H9 (cell line): Measurements from ENCODE around the gene CNRIP1. TPM values are rescaled to one million over a fixed set of nuclear protein-coding genes. Genes with fewer than 3 reads are reported as not detected.

Experiments used
- DNase-seq: peaks from one replicate; pipeline ENCODE4 v3.0.0-alpha.2; 2017
- H2AFZ ChIP-seq: one replicate; pipeline ENCODE4 v1.6.1; 2013; ENCODE audit warnings: mild to moderate bottlenecking, low read length, control low read depth, moderate library complexity
- H2AK5ac ChIP-seq: 2 replicates; pipeline ENCODE4 v1.6.1; 2013; ENCODE audit warnings: low read length, control low read depth, mixed read lengths; ENCODE audit not compliant: insufficient read length
- H2BK120ac ChIP-seq: one replicate; pipeline ENCODE4 v1.6.1; 2013; ENCODE audit warnings: low read depth, mild to moderate bottlenecking, low read length, control low read depth, inconsistent platforms; ENCODE audit not compliant: poor library complexity, severe bottlenecking
- H2BK12ac ChIP-seq: 2 replicates; pipeline ENCODE4 v1.6.1; 2013; ENCODE audit warnings: low read length, control low read depth, mixed read lengths, low read depth; ENCODE audit not compliant: insufficient read length
- H2BK15ac ChIP-seq: 2 replicates; pipeline ENCODE4 v1.6.1; 2013; ENCODE audit warnings: low read depth, low read length, control low read depth
- H2BK20ac ChIP-seq: one replicate; pipeline ENCODE4 v1.6.1; 2013; ENCODE audit warnings: low read depth, mild to moderate bottlenecking, low read length, control low read depth, inconsistent platforms; ENCODE audit not compliant: poor library complexity, severe bottlenecking
- H2BK5ac ChIP-seq: 2 replicates; pipeline ENCODE4 v1.6.1; 2013; ENCODE audit warnings: low read length, control low read depth, mixed read lengths; ENCODE audit not compliant: insufficient read length
- H3K14ac ChIP-seq: 2 replicates; pipeline ENCODE4 v1.6.1; 2013; ENCODE audit warnings: low read length, control low read depth; ENCODE audit not compliant: insufficient read depth
- H3K18ac ChIP-seq: 2 replicates; pipeline ENCODE4 v1.6.1; 2013; ENCODE audit warnings: low read depth, mild to moderate bottlenecking, mixed read lengths, low read length, control low read depth; ENCODE audit not compliant: insufficient read length
- H3K23ac ChIP-seq: 2 replicates; pipeline ENCODE4 v1.6.1; 2013; ENCODE audit warnings: low read length, control low read depth, mixed read lengths, low read depth; ENCODE audit not compliant: insufficient read length
- H3K23me2 ChIP-seq: 2 replicates; pipeline ENCODE4 v1.6.1; 2013; ENCODE audit warnings: low read depth, mild to moderate bottlenecking, mixed read lengths, low read length, control low read depth; ENCODE audit not compliant: insufficient read length, poor library complexity, severe bottlenecking
- H3K27ac ChIP-seq: 2 replicates; pipeline ENCODE4 v1.5.1; 2013; ENCODE audit warnings: low read length, control low read depth, mixed read lengths, low read depth; ENCODE audit not compliant: insufficient read length
- H3K27me3 ChIP-seq: 2 replicates; pipeline ENCODE4 v1.6.1; 2013; ENCODE audit warnings: low read length, control low read depth, inconsistent platforms; ENCODE audit not compliant: insufficient read depth
- H3K4ac ChIP-seq: 2 replicates; pipeline ENCODE4 v1.6.1; 2013; ENCODE audit warnings: low read depth, mild to moderate bottlenecking, control low read depth, inconsistent platforms, low read length, moderate library complexity
- H3K4me1 ChIP-seq: 2 replicates; pipeline ENCODE4 v1.6.1; 2013; ENCODE audit warnings: low read length, control low read depth, inconsistent platforms; ENCODE audit not compliant: insufficient read depth
- H3K4me2 ChIP-seq: 2 replicates; pipeline ENCODE4 v1.6.1; 2013; ENCODE audit warnings: low read length, control low read depth, mixed read lengths; ENCODE audit not compliant: insufficient read length, insufficient read depth
- H3K56ac ChIP-seq: 2 replicates; pipeline ENCODE4 v1.6.1; 2013; ENCODE audit warnings: low read depth, mild to moderate bottlenecking, mixed read lengths, low read length, control low read depth; ENCODE audit not compliant: insufficient read length
- H3K79me1 ChIP-seq: 2 replicates; pipeline ENCODE4 v1.6.1; 2013; ENCODE audit warnings: low read depth, mild to moderate bottlenecking, moderate library complexity, low read length, control low read depth, inconsistent platforms; ENCODE audit not compliant: insufficient read depth, poor library complexity, severe bottlenecking
- H3K79me2 ChIP-seq: 2 replicates; pipeline ENCODE4 v1.6.1; 2013; ENCODE audit warnings: low read length, control low read depth, inconsistent platforms; ENCODE audit not compliant: insufficient read depth
- H3K9ac ChIP-seq: 2 replicates; pipeline ENCODE4 v1.6.1; 2013; ENCODE audit warnings: low read length, control low read depth, mixed read lengths; ENCODE audit not compliant: insufficient read length; ENCODE audit errors: extremely low read depth
- H3K9me3 ChIP-seq: one replicate; pipeline ENCODE4 v1.6.1; 2013; ENCODE audit warnings: low read depth, low read length, inconsistent platforms; ENCODE audit not compliant: control insufficient read depth
- H3T11ph ChIP-seq: one replicate; pipeline ENCODE4 v1.6.1; 2013; ENCODE audit warnings: mild to moderate bottlenecking, low read length, control low read depth, inconsistent platforms
- H4K20me1 ChIP-seq: one replicate; pipeline ENCODE4 v1.6.1; 2013; ENCODE audit not compliant: control insufficient read depth, insufficient read length, insufficient read depth
- H4K5ac ChIP-seq: 2 replicates; pipeline ENCODE4 v1.6.1; 2013; ENCODE audit warnings: low read depth, mild to moderate bottlenecking, mixed read lengths, low read length, control low read depth; ENCODE audit not compliant: insufficient read length
- H4K8ac ChIP-seq: replicated peaks from 2 replicates; pipeline ENCODE4 v1.6.1; 2013; ENCODE audit warnings: low read length, control low read depth, mixed read lengths, low read depth; ENCODE audit not compliant: insufficient read length
- H4K91ac ChIP-seq: 2 replicates; pipeline ENCODE4 v1.6.1; 2013; ENCODE audit warnings: low read depth, mild to moderate bottlenecking, moderate library complexity, mixed read lengths, low read length, control low read depth; ENCODE audit not compliant: insufficient read length
- H3K27ac Mint-ChIP-seq, 3 experiments: 2 replicates in 2 of 3; 3 replicates in 1 of 3; pipeline ENCODE4 v1.8.0; 2020 to 2021; ENCODE audit warnings: mixed read lengths in 3 of 3, mild to moderate bottlenecking in 1 of 3, moderate library complexity in 1 of 3
- H3K27me3 Mint-ChIP-seq: 2 replicates; pipeline ENCODE4 v1.8.0; 2021; ENCODE audit warnings: low read depth, mild to moderate bottlenecking, moderate library complexity, mixed read lengths
- H3K36me3 Mint-ChIP-seq, 3 experiments: 2 replicates in 2 of 3; 3 replicates in 1 of 3; pipeline ENCODE4 v1.8.0; 2020 to 2021; ENCODE audit warnings: low read depth in 3 of 3, mixed read lengths in 3 of 3; ENCODE audit not compliant: insufficient read depth in 1 of 3
- H3K4me1 Mint-ChIP-seq, 2 experiments: 2 replicates each; pipeline ENCODE4 v1.8.0; 2020; ENCODE audit warnings: mixed read lengths in 2 of 2
- H3K4me3 Mint-ChIP-seq, 2 experiments: 2 replicates in 1 of 2; 3 replicates in 1 of 2; pipeline ENCODE4 v1.8.0; 2020 to 2021; ENCODE audit warnings: mild to moderate bottlenecking in 2 of 2, mixed read lengths in 2 of 2, moderate library complexity in 1 of 2
- H3K9me3 Mint-ChIP-seq, 2 experiments: 2 replicates in 1 of 2; 3 replicates in 1 of 2; pipeline ENCODE4 v1.8.0; 2020; ENCODE audit warnings: mild to moderate bottlenecking in 2 of 2, mixed read lengths in 2 of 2, moderate library complexity in 1 of 2
- WGBS: extraction: QIAGEN DNeasy Blood & Tissue Kit; methylation state at CpG from one replicate; pipeline ENCODE4 v1.1.7; 2013; ENCODE audit warnings: missing lambda C conversion rate, low lambda C conversion rate, mixed read lengths; ENCODE audit not compliant: insufficient read length; ENCODE audit errors: extremely low coverage; 5-methylcytosine and 5-hydroxymethylcytosine counted together
- total RNA-seq: library from RNA; stranded (reverse); gene quantifications from 2 replicates; pipeline ENCODE4 v1.2.1, GENCODE V29; 2021
- TF ChIP-seq, protein P1 (sequence below): fragments of 200-600 bp; sonication (generic); conservative IDR thresholded peaks from 3 replicates; pipeline ENCODE4 v1.8.0; 2021; ENCODE audit warnings: antibody characterized with exemption, mild to moderate bottlenecking

The CNRIP1 gene
- total RNA-seq, 1 experiment from 2014 or later, result 0.70 TPM

DNA sequence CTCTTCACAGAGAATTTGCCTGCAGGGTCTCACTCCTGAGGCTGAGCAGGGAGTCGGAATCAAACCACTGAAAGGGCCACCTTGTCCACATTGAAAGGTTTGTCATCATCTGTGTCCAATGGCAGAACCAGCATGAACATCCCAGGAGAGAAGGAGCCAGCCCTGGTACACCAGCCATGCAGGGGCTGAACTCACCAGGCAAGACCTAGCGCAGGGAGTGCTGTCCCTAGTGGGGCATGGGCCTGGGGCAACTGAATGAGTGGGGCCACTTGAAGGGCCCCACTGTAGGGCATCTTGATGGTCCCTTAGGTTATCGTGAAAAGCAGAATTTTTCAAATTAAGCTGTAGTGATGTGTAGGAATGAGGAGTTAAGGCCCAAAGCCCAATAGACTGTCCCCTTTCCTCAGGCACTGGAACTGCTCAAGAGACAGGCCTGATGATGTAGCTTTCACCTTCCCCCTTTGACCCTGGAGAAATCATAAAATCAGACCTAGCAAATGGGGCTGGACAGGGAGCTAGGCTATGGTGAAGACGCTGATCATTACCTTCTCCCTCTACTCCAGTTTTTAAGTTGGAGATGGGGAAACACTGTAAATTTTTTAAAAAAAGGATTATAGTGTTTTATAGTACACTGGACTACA is 37.0 kb upstream of the CNRIP1 start:
- Histone ChIP-seq H2BK15ac (no peak overlapping the region), H3K56ac (no peak overlapping the region), H3K14ac (no peak overlapping the region), H3K79me2 (no peaks in the 10 kb centered on the region), H3K4me2 (no peak overlapping the region), H4K8ac (no peak overlapping the region), H2BK5ac (no peak overlapping the region), H3K4ac (no peak overlapping the region), H2AK5ac (no peak overlapping the region), H3K23me2 (no peaks in the 10 kb centered on the region), H3K79me1 (no peaks in the 10 kb centered on the region), H4K5ac (no peak overlapping the region), H3K9ac (no peak overlapping the region), H2BK120ac (no peak overlapping the region), H2AFZ (no peak overlapping the region), H3K18ac (no peak overlapping the region), H3K9me3 (no peaks in the 10 kb centered on the region), H3K27me3 (no peaks in the 10 kb centered on the region), H2BK12ac (no peak overlapping the region), H3K23ac (no peak overlapping the region), H3T11ph (no peak overlapping the region), H4K91ac (no peak overlapping the region), H3K27ac (no peak overlapping the region), H4K20me1 (no peaks in the 10 kb centered on the region), H2BK20ac (no peak overlapping the region), H3K4me1 (no peaks in the 10 kb centered on the region)
- peaks cover 2% of the 10 kb centered on the region for H3K27me3 Mint-ChIP-seq
- H3K4me3 Mint-ChIP-seq, result no peak overlapping the region
- no CpG with 5 or more reads among the region's 4 CpGs for WGBS
- TF ChIP-seq, protein P1, sequence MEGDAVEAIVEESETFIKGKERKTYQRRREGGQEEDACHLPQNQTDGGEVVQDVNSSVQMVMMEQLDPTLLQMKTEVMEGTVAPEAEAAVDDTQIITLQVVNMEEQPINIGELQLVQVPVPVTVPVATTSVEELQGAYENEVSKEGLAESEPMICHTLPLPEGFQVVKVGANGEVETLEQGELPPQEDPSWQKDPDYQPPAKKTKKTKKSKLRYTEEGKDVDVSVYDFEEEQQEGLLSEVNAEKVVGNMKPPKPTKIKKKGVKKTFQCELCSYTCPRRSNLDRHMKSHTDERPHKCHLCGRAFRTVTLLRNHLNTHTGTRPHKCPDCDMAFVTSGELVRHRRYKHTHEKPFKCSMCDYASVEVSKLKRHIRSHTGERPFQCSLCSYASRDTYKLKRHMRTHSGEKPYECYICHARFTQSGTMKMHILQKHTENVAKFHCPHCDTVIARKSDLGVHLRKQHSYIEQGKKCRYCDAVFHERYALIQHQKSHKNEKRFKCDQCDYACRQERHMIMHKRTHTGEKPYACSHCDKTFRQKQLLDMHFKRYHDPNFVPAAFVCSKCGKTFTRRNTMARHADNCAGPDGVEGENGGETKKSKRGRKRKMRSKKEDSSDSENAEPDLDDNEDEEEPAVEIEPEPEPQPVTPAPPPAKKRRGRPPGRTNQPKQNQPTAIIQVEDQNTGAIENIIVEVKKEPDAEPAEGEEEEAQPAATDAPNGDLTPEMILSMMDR, result no peak
- no peak for DNase-seq
- H3K27ac Mint-ChIP-seq, result peak overlapping the region in 1 of 3 experiments; percentile 74; a peak in 1 of 7 replicates
- H3K4me1 Mint-ChIP-seq, result peaks cover 4 to 6% of the 10 kb centered on the region in 2 experiments; a peak in 2 of 4 replicates
- H3K36me3 Mint-ChIP-seq, result no peaks in the 10 kb centered on the region
- H3K9me3 Mint-ChIP-seq, result no peaks in the 10 kb centered on the region
